GM12892 (cell line): Measurements from ENCODE around the gene GLA.

ENCODE experiments used
- POLR2A ChIP-seq: IDR thresholded peaks from 2 replicates; pipeline ENCODE4 v1.6.1; 2011; ENCODE audit warnings: low read depth, low read length, control low read depth
- POLR2AphosphoS5 ChIP-seq: IDR thresholded peaks from 2 replicates; pipeline ENCODE4 v1.6.1; 2011; ENCODE audit warnings: low read depth, low read length, control low read depth

GRCh38 chrX:101449279-101449678 lies 41.6 kb upstream of the GLA start:
- no peak for TF ChIP-seq POLR2A
- no peak for TF ChIP-seq POLR2AphosphoS5
